Left forelimb (tissue), 1 donor: Measurements from ENCODE around the gene WASF3.

Source experiments
- DNase-seq: peaks from one replicate; pipeline ENCODE4 v3.0.0-alpha.2; 2018; ENCODE audit warnings: low spot score

Gene WASF3

DNA sequence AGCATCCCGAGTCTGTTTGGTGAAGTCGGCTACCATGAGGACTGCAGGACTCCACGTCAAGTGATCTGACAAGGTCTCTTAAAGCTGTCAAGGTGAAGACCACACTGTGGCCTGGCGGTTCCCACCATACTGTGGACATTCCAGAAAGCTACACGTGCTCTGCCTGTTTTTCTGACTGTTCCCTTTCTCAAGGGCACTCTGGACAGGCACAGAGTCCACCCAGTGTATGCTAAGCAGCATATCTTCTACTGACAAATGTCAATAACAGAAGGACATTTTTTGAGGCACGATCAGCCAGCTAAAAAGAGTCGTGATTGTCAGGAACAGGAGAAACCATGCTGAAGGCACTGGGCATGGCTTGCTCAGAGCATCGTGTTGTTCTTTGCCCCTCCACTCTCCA is 12.8 kb upstream of the WASF3 start:
- DNase-seq = no peak

DNA sequence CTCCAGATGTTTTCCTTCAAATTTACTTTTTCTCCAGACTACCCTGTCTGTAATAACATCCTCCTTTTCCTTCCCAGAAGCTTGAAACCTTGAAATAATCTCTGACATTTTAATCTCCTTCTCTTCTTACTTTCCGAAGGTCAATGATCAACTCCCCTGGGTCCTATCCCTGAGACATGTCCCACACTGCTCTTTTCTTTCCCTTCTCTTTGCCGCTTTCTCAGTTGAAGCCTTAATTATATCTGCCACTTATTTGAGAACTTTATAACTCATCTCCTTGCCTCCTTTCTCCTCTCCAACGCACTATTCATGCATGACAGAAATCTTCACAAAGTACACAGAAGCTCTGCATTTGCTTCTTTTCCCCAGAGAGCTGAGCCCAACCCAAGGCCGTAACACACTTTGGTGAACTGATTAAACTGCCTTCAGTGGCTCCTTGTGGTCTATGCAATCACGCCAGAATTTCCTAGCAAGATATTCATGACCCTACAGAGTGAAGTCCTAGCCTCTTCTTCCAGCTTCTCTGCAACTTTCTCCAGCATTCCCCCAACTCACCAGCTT is 9.2 kb upstream of the WASF3 start:
- no peak for DNase-seq

DNA sequence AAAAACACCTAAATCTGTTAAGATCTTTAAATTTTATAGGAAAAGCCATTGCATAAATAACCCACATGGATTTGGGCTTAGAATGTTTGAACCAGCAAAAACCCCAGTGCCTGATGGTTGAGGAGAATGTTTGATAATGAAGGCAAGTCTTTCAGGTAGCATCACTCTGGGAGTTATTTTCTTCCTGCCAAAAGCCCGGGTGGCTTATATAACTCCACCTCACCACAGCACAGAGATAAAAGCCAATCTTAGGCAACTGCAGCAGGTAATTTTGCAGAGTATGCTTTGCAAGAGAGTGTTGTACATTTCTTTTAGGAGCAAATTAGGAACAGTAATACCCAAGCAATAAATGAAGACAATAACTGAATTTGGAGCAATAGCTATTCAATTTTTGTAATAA is 7.8 kb upstream of the WASF3 start:
- no peak for DNase-seq

DNA sequence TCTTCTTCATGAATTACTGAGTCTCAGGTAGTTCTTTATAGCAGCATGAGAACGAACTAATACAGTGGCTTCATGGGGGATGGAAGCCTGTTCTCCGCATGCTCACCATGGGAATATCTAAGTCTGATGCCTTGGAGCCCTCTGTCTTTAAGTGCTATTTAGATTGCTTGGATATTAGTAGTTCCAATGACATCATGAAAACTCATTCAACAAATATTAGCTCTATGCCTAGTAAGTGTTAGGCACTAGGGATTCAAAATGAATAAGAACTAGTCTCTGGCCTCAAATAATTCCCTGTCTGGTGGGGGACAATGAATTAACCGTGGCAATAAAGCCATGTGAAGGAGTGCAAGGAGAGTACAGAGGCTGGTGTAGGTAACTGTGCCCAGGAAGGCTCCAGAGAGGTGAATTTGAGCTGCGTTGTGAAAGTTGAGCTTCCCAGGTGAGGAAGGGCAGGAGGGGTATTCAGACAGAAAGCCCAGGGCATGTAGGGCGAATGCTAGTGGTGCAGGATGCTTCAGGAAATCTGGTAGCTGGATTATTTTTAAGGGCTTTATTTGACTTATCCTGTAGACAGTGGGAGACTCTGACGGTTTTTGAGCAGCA is 6.1 kb upstream of the WASF3 start:
- no peak for DNase-seq

DNA sequence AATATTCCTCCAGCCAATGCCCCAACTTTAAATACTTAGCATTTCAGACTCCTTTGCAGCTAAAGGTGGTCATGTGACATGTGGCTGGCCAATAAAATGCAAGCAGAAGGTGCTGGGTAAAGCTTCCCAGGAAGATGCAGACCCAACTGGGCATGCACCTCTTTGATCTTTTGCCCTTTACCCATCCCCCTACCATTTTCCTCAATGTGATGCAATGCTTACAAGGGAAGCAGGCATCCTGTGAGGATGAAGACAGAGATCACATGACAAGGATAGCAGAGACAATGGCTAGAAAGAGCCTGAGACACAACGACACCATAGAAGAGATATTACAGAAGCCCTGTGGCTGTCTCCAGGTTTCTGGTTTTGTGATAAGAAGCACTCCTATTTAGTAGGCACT is 2.1 kb upstream of the WASF3 start:
- DNase-seq = no peak

DNA sequence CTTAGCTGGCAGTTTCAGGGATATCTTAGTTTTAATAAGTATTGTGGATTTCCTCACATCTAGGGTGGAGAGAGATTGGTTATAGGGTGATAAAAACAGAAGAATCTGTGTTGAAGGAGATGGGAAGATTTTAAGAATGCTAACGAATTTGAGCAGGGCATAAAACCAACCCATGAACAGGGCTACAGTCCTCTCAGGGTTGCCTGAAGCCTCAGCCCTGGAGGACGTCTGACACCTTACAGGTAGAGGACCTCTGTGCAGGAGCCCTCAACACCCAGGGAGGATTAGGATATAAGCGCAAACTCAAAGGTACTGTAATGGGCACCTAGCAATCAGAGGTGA is 461 bp upstream of the WASF3 start:
- DNase-seq = no peak

DNA sequence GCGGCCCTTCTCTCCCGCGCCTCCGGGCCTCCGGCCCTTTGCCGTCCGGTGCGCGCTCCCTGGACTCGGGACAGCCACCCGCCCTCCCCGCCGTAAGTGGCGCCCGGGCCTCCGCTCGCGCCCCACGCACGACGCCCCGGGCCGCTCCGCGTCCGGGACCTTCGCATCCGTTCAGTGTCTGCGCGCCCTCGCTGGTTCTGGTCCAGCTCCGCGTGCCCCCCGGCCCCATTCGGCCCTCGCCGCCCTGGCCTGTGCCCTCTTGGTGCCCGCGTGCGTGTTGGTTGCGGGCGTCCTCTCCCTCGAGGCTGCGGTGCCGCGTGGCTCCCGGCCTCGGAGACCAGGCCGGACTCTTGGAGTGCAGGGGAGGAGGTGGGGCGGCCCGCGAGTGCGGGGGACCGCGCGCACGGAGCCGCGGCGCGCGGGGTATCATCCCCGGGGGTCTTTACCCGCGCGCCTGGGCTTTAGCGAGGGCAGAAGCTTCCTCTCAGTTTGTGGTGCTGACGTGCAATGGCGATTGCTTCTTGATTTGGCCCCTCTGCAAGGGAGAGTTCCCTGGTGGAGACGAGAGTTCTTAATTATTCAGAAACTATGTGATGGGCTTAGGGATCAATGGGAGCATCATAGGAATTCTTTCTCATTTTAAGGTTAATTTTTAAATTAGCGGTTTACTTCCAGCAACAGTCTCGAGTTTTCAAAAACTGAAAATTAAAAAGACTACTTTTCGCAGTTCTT is 757 bp downstream of the WASF3 start:
- DNase-seq = peak; percentile 69

DNA sequence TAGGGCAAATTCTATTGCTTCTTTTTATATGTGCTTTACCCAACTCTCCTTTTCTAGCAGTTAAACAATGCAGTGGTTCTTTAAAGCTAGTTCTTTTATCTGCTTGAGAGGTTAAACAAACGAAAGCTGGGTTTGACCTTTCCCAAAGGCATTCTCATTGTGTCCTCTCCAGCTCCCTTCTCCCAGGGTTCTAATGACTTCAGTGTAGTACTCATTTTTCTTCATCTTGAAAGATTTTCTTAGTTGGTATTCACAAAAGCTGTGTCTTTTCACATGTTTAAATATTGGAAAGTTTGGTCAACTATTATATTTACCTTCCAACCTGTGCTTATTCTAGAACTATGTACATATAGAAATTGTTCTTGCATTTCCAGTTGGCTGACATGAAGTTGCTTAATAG is 1.5 kb downstream of the WASF3 start:
- DNase-seq = no peak

DNA sequence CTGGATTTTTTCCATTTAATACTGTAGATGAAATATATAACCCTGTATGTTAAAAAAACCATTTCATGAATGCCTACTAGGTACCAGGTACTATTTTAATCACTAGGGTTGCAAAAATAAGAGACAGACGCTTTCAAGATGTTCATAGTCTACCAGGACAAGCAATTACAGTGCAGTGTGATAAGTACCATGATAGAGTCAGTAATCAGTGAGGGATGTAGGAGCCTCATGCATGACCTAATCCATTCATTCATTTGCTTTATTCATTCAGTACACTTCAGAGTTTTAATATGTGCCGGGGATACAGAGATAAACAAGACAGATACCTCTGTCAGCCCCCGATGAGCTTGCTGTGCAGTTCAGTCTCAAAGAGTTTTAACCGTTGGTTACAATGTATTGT is 3.0 kb downstream of the WASF3 start:
- DNase-seq = no peak

DNA sequence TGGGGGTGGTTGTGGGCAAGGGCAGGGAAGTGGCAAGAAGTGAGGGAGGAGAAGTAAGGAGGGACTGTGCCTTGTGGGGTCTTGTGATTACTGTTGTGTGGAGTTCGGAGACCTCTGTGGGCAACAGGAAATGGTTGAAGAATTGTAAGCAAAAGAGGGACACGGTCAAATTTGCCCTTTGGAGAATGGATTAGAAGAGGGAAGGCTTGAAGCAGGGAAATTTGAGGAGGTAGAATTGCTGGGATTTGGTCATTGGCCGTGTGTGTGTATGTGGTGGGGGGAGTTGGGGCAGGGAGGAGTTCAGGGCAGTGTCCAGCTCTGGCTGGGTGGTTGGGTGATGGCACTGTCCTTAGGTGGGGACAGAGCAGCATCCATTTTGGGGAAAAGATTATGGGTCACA is 3.6 kb downstream of the WASF3 start:
- no peak for DNase-seq

DNA sequence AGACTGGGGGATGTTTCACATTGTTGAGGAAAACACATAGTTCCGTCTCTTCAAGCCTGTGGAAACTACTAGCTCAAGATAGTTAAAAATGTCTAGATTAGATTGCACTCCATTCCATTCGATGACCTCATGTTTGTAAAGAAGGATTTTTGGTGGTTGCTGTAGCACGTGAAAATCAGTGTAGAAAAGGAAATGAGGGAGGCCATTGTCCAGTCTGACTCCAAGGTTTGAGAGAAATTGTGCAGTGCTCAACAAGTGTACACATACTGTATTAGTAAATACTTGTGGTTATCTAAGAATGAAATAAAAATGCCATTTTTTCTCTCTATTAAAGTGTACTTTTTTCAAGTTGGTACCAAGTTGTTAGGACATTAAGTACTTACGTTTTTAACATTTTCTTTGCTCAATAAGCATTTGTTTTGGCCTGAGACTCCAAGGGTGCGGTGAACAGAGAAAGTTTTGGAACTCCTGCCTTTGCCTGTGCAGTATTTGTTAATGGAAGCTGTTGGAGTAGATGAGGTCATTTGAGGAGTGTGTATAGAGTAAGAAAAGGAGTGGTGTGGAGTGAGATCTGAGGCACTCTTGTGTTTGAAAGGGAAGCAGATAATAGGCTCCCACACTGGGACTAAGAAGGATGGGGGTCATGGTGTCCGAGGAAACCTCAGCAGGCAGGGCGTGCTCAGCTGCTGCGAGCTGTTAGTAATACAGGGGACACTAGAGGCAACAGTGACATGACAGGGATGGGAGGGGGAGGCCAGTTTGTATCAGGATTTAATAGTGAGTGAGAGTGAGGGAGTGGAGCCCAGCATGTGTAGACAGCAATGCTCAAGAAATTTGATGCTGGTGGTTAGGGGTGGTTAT is 4.4 kb downstream of the WASF3 start:
- DNase-seq = no peak

DNA sequence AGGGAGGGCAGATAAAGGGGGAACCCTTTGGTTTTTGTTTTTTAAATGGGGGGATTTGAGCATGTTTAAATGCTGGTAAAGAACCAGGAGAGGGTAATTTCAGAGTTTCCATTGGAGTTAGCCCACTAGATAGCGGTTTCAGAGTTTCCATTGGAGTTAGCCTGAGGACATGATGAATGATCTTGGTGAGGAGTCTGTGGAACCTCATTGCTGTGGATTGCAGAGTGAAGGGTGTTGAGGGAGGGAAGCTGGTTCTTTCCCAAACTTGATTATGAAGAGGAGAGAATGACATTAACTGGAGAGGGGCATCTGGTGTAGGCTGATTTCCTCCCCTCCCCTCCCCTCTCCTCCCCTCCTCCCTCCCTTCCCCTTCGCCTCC is 5.0 kb downstream of the WASF3 start:
- DNase-seq = no peak

DNA sequence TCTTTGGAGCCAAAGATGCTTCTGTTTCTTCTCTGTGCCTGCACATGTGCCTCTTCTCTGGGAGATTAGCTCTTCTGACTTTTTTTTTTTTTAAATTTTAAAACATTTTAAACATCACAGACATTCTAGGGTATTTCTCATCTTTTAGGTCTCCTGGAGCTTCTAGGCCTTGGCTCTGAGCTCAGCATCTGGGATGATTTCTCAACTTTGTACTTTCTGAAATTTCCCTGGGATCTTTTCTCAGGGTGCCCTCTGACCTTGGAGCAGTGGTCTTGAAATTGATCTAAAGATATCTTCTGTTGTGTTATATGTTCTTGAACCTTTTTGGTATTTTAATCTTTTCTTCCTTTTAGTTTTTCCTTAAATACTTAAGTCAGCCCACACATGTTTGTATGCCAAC is 6.2 kb downstream of the WASF3 start:
- no peak for DNase-seq

DNA sequence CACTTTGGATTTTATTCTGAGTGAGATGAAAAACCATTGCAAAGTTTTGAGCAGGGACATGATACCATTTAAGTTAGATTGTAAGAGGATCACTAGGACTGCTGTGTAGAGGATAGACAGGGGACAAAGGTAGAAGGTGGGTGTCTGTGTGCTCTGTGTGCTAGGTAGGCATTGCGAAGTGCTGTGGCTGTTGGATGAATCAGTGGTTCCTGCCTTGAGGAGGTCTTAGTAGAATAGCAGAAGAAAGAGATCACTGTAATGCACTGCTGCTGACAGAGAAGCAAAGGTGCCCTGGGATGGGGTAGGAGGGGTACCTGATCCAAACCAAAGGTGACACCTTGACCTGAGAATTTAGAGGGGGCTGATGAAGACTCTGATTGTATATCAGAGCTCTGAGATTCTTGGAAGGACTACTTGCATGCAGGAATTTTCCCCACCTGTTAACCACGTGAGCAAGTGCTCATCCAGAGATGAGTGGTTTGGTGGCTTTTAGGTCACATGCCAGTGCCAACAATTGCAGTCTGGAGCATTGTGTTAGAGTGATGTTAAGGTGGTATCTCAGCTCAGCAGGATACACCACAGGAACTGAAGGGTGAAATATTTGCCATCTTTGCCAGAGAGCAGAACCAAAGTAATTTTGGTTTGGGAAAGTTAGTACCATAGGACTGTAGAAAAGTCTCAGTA is 10.8 kb downstream of the WASF3 start:
- no peak for DNase-seq

DNA sequence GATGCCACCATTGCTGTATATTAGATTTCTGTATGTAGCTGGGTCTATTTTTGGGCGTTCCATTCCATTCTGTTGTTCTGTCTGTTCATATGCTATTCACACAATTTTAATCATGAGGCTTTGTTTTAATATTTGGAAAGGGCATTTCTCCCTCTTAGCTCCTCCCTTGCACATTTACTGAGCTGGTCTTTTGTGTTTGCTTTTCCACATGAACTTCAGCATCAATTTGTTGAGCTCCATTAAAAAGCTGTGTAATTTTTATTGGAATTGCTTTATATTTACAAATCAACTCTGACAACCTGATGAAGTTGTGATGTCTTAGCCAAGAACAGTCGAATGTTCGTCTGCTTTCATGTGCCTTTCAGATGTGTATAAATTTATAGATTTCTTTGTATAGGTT is 14.0 kb downstream of the WASF3 start:
- no peak for DNase-seq

DNA sequence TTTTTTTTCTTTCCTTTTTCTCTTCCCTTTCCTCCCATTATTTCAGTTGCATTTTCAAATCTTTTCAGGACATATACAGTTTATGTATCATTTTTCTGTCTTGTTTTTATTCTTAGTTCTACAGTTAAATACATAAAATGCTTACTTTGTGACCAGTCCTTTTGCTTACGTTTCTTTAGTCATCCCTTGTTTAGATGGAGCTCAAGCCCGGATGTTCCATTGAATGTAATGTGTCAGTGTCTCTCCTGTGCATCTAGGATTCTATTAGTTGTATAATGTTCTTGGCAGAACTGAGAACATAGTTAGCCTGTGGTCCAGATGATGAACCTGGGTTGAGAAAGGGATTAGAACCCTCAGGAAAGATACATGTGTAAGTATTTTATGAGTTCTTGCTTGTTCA is 17.8 kb downstream of the WASF3 start:
- DNase-seq = no peak

DNA sequence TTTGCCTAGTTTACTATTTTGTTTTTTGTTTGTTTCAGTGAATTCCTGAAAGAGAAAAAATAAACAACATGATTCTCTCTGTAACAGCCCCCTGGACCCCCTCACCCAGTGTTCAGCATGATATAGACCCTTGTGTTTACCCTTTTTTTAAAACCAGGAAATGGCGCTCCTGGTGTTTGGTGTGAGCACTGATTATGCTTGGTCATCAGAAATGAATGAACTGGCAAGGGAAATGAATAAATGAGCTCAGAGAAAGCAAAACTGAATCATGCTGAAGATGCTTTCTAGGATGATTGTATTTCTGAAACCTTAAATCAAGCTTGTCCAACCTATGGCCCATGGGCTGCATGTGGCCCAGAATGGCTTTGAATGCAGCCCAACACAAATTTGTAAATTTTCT is 22.1 kb downstream of the WASF3 start:
- DNase-seq = no peak

DNA sequence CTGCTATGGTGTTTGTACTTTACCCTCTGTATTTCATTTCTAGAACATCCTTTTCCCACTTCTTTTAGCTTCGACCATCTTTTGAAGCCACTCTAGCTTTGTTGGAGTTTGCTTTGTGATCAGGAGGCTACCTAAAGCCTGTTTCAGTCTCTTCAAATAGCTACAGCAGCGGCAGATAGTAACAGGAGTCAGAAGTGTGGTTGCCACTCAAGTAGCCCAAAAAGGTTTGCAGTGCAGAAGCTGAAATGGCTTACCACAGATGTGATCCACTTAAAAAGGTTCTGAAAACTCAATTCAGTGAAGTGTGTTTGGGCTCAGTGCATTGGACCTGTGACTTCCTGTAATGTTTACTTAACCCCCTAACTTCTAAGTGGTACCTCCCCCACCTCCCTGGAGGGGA is 26.2 kb downstream of the WASF3 start:
- DNase-seq = no peak

DNA sequence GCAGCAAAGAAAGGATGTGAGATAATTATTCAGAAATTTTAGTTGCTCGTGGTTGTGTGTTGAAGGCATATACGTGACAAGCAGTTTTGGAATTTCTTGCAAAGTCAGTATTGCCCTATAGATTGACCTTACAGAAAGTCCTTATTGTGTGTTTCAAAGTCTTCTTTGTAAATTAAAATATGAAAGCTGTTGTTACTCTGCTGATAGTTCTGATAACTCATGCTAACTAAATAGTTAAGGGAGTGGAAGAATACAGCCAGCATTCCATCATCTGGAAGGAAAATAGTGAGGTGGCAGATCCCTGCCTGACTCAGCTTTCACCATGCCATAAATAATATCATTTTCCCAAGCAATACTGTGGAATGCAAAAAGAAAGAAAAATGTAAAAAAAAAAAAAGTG is 27.2 kb downstream of the WASF3 start:
- DNase-seq = no peak

DNA sequence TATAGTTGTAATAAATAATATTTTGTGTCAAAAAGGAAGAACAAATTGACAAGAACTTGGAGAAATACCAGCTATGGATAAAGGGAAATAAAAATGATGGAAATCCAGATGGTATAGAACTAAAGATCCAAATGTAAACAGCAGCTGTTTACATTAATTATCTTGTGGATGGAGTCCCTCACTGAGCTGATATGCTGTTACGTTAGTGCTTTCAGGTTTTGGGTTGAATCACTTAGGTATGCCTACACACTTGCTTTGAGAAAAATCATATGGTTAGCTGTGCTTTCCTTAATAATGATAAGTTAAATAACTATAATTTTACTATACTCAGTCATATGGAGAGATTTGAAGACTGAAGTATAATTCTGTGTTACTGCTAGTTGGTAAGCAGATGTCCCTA is 27.7 kb downstream of the WASF3 start:
- DNase-seq = no peak

DNA sequence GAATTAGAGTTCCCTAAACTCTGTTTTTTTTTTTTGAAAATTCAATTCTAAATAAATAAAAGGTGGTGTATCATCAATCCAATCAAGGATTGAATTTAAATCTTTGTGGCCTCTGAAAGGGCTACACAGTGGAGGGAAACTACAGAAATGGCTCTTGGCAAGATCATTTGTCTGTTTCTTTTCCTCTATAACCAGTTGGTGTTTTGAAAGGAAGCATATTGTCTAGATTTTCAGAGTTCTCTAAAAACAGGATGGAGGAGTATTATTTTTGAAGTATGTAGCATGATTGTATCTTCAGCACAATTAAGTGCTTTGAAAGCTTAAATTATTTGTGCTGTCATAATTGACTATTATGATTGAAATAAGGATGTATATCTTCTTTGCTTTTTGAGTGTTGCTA is 29.8 kb downstream of the WASF3 start:
- no peak for DNase-seq

DNA sequence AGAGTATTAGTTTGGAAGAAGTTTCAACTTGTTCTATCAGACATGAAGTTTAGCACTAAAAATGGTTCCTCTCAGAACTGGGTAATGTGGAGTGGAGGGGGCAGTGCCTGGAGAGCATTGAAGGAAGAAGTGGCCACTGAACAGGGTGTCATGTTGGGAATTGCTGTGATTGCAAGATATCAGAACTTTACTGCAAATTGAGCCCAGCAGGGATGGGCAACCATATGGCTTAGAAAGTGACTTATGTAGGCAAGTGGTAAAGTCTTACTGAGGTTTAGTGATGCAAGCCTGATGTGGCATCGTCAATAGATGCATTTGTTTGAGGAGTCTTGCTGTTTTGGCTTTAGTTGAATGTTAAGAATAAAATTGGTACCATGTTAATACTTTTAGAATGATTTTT is 31.7 kb downstream of the WASF3 start:
- DNase-seq = no peak

DNA sequence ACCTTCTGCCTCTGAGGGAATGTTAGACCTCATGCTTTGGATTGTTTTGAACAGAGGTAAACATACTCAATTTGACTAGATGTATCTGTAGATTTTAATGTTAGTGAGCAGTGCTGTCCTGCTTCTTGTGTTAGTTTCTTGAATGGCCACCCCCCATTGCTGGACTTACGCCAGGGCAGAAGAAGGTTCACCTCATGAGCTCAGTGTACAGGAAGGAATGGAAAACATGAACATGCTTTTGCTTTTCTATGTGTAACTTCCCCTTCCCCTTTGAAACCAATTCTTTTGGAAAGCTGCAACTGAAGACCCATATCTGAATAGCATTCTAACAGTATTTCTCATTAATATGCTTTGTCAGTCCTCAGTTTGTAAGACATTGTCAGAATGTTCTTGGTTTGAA is 32.3 kb downstream of the WASF3 start:
- DNase-seq = no peak
